NCI-H2029 (cell line): ENCODE data around the gene FOXA3.
A peak's percentile ranks its signal among the peaks of the same experiment; 100 is the strongest.
"Not testable (repeated sequence)": the region's sequence is repeated elsewhere in the genome, so short reads cannot be mapped to it uniquely, and the experiment has no call there.

Experiments used
- DNase-seq: peaks from one replicate; lab custom pipeline; 2025; lab: John Stamatoyannopoulos, UW

Gene FOXA3

GRCh38 chr19:45895519-45895972, 31.4 kb downstream of the FOXA3 start:
- no peak for DNase-seq

GRCh38 chr19:45895983-45896599, 32.0 kb downstream of the FOXA3 start:
- DNase-seq: not testable (repeated sequence)

GRCh38 chr19:45897261-45897812, 33.2 kb downstream of the FOXA3 start:
- no peak for DNase-seq

GRCh38 chr19:45899253-45899652, 35.1 kb downstream of the FOXA3 start:
- DNase-seq: no peak

- DNase-seq: no peak
Measured at GRCh38 chr19:45899919-45900589, 35.9 kb downstream of the FOXA3 start.

GRCh38 chr19:45900738-45901431, 36.8 kb downstream of the FOXA3 start:
- no peak for DNase-seq

GRCh38 chr19:45901432-45901911, 37.3 kb downstream of the FOXA3 start:
- DNase-seq: no peak

- DNase-seq: no peak
Measured at GRCh38 chr19:45901912-45902650, 38.0 kb downstream of the FOXA3 start, which contains the start of gene MYPOP. TSS of gene MYPOP (minus strand) at chr19:45902613. CDS start at chr19:45901773, 840 bp downstream.

- peak; percentile 94 for DNase-seq
Measured at GRCh38 chr19:45902651-45903625, 38.8 kb downstream of the FOXA3 start.

- DNase-seq: no peak
Measured at GRCh38 chr19:45905011-45905410, 40.9 kb downstream of the FOXA3 start.

- no peak for DNase-seq
Measured at GRCh38 chr19:45906221-45906620, 42.1 kb downstream of the FOXA3 start.

GRCh38 chr19:45908956-45909355, 44.8 kb downstream of the FOXA3 start:
- no peak for DNase-seq

GRCh38 chr19:45911291-45911690, 47.2 kb downstream of the FOXA3 start:
- no peak for DNase-seq

GRCh38 chr19:45913874-45914830, 50.0 kb downstream of the FOXA3 start, which contains the start of gene NANOS2:
TSS of gene NANOS2 (minus strand) at chr19:45914778. CDS start at chr19:45914693, 85 bp downstream.
- no peak for DNase-seq

- no peak for DNase-seq
Measured at GRCh38 chr19:45917421-45918091, 53.4 kb downstream of the FOXA3 start.

GRCh38 chr19:45918721-45919120, 54.6 kb downstream of the FOXA3 start:
- DNase-seq: no peak

GRCh38 chr19:45919678-45920077, 55.6 kb downstream of the FOXA3 start:
- DNase-seq: no peak

- DNase-seq: no peak
Measured at GRCh38 chr19:45920458-45920857, 56.3 kb downstream of the FOXA3 start.

GRCh38 chr19:45922281-45922680, 58.2 kb downstream of the FOXA3 start:
- no peak for DNase-seq
